GM12865 (cell line): ENCODE measurements around the gene HNRNPL.
"Not testable (repeated sequence)": the region's sequence is repeated elsewhere in the genome, so short reads cannot be mapped to it uniquely, and the experiment has no call there.

Experiments used
- DNase-seq: peaks from one replicate; pipeline ENCODE4 v3.0.0; 2010; ENCODE audit warnings: low read depth
- H3K4me3 ChIP-seq: 2 replicates; pipeline ENCODE4 v1.5.1; 2011; ENCODE audit warnings: mild to moderate bottlenecking, low read depth, low read length, control low read depth
- CTCF ChIP-seq: IDR thresholded peaks from 2 replicates; pipeline ENCODE4 v1.5.1; 2011; ENCODE audit warnings: low read length, control low read depth, low read depth, inconsistent platforms; ENCODE audit not compliant: insufficient read depth; ENCODE audit errors: missing control alignments

Gene HNRNPL

GRCh38 chr19:38831142-38831605 lies 18.6 kb downstream of the HNRNPL start:
- peak overlapping the region; percentile 82 for H3K4me3 ChIP-seq
- TF ChIP-seq CTCF, result no peak
- peak; percentile 85 for DNase-seq

- no peak for DNase-seq
- TF ChIP-seq CTCF, result no peak
- no peak overlapping the region; the same call in 1 of the 2 replicates for H3K4me3 ChIP-seq
These were observed 19.6 kb downstream of the HNRNPL start for GRCh38 chr19:38830039-38830733.

GRCh38 chr19:38829203-38829602 lies 20.6 kb downstream of the HNRNPL start:
- H3K4me3 ChIP-seq, DNase-seq: not testable (repeated sequence)

GRCh38 chr19:38826856-38827551 lies 22.8 kb downstream of the HNRNPL start:
- TF ChIP-seq CTCF, result no peak
- H3K4me3 ChIP-seq, result no peak overlapping the region
- DNase-seq, result no peak

- DNase-seq, H3K4me3 ChIP-seq: not testable (repeated sequence)
These were observed 23.9 kb downstream of the HNRNPL start for GRCh38 chr19:38825936-38826335.

- DNase-seq, H3K4me3 ChIP-seq: not testable (repeated sequence)
These were observed 28.5 kb downstream of the HNRNPL start for GRCh38 chr19:38821230-38821825.

GRCh38 chr19:38819231-38819920 lies 30.4 kb downstream of the HNRNPL start:
- TF ChIP-seq CTCF, result no peak
- DNase-seq, result no peak
- H3K4me3 ChIP-seq, result no peak overlapping the region

- no peak for DNase-seq
- H3K4me3 ChIP-seq, result no peak overlapping the region
- no peak for TF ChIP-seq CTCF
These were observed 32.7 kb downstream of the HNRNPL start for GRCh38 chr19:38817081-38817480.
